K562 (cell line): ENCODE data around the gene ATF5. TPM values are rescaled to one million over a fixed set of nuclear protein-coding genes. Genes with fewer than 3 reads are reported as not detected.
A peak's percentile ranks its signal among the peaks of the same experiment; 100 is the strongest.

Experiments used
- AFF4 ChIP-seq: sonication (generic); formaldehyde crosslinking; IDR thresholded peaks from 2 replicates; pipeline ENCODE4 v1.8.0; 2023; ENCODE audit warnings: mild to moderate bottlenecking, missing genetic modification reagents
- BRD9 ChIP-seq: fragments of 450-650 bp; IDR thresholded peaks from 2 replicates; pipeline ENCODE4 v1.6.1; 2018; ENCODE audit warnings: low read depth; ENCODE audit not compliant: partially characterized antibody
- CHD1 ChIP-seq: fragments of 200-600 bp; sonication (generic); IDR thresholded peaks from one replicate; pipeline ENCODE4 v1.6.1; 2012; ENCODE audit warnings: mild to moderate bottlenecking, moderate library complexity, low read length, inconsistent platforms
- HDAC2 ChIP-seq: fragments of 450-650 bp; IDR thresholded peaks from 2 replicates; pipeline ENCODE4 v1.6.1; 2016; ENCODE audit warnings: mild to moderate bottlenecking
- HEY1 ChIP-seq: fragments of 250-450 bp; sonication (Bioruptor Pico); IDR thresholded peaks from 2 replicates; pipeline ENCODE4 v1.5.0; 2020; ENCODE audit warnings: mild to moderate bottlenecking, moderate library complexity, borderline replicate concordance
- HMBOX1 ChIP-seq: sonication (generic); IDR thresholded peaks from 2 replicates; pipeline ENCODE4 v1.6.1; 2016
- ILF3 ChIP-seq: fragments of 450-650 bp; IDR thresholded peaks from 2 replicates; pipeline ENCODE4 v1.6.1; 2018; ENCODE audit warnings: antibody characterized with exemption, mild to moderate bottlenecking, moderate library complexity, borderline replicate concordance
- PHB2 ChIP-seq: fragments of 450-650 bp; IDR thresholded peaks from 2 replicates; pipeline ENCODE4 v1.6.1; 2017; ENCODE audit warnings: low read depth
- RUNX1 ChIP-seq: sonication (generic); IDR thresholded peaks from 2 replicates; pipeline ENCODE4 v1.6.1; 2016; ENCODE audit warnings: antibody characterized with exemption, low read depth
- SMARCA4 ChIP-seq: fragments of 450-650 bp; IDR thresholded peaks from 2 replicates; pipeline ENCODE4 v1.6.1; 2016
- TEAD1 ChIP-seq, 2 experiments: fragments of 450-650 bp in 1 of 2; sonication (generic) in 1 of 2; formaldehyde crosslinking; IDR thresholded peaks; 2 replicates each; pipeline versions ENCODE4 v1.4.0 to v1.8.0; 2020 to 2022; ENCODE audit warnings: mild to moderate bottlenecking in 2 of 2, missing genetic modification reagents in 1 of 2
- TSC22D4 ChIP-seq: fragments of 450-650 bp; IDR thresholded peaks from 2 replicates; pipeline ENCODE4 v1.6.1; 2016; ENCODE audit warnings: missing genetic modification characterization, missing biosample characterization, control low read depth
- ZFP30 ChIP-seq: fragments of 250-450 bp; sonication (Bioruptor Pico); IDR thresholded peaks from 2 replicates; pipeline ENCODE4 v1.8.0; 2022; ENCODE audit warnings: moderate library complexity, mild to moderate bottlenecking, inconsistent platforms, borderline replicate concordance
- ZNF12 ChIP-seq: sonication (generic); formaldehyde crosslinking; IDR thresholded peaks from 2 replicates; pipeline ENCODE4 v1.4.0; 2020; ENCODE audit warnings: mild to moderate bottlenecking, missing genetic modification reagents
- ZNF174 ChIP-seq: fragments of 250-450 bp; sonication (Bioruptor Pico); IDR thresholded peaks from 2 replicates; pipeline ENCODE4 v1.4.0; 2020; ENCODE audit warnings: mild to moderate bottlenecking
- ZNF217 ChIP-seq: sonication (generic); formaldehyde crosslinking; IDR thresholded peaks from 2 replicates; pipeline ENCODE4 v1.8.0; 2022; ENCODE audit warnings: mild to moderate bottlenecking, missing genetic modification reagents
- ZNF24 ChIP-seq: fragments of 450-650 bp; IDR thresholded peaks from 2 replicates; pipeline ENCODE4 v1.6.1; 2016
- ZNF253 ChIP-seq: fragments of 250-450 bp; sonication (Bioruptor Pico); conservative IDR thresholded peaks from 2 replicates; pipeline ENCODE4 v1.6.1; 2021; ENCODE audit warnings: mild to moderate bottlenecking
- ZNF76 ChIP-seq: fragments of 250-450 bp; sonication (Bioruptor Pico); IDR thresholded peaks from 2 replicates; pipeline ENCODE4 v1.4.0; 2020; ENCODE audit warnings: mild to moderate bottlenecking, moderate library complexity, borderline replicate concordance
- ZNF830 ChIP-seq: fragments of 250-450 bp; sonication (Bioruptor Pico); IDR thresholded peaks from 2 replicates; pipeline ENCODE4 v1.5.0; 2021; ENCODE audit warnings: mild to moderate bottlenecking
- ZZZ3 ChIP-seq: fragments of 450-650 bp; IDR thresholded peaks from 2 replicates; pipeline ENCODE4 v1.6.1; 2016; ENCODE audit warnings: antibody characterized with exemption, mild to moderate bottlenecking, moderate library complexity
- polyA plus RNA-seq, 8 experiments: library from polyadenylated mRNA; depleted of rRNA in 4 of 8; stranded (reverse) in 5 of 8; unstranded in 3 of 8; fragments of >200 nt; fragmentation: Nextera tagmentation in 2 of 8; fragmentation: Illumina TruSeq in 1 of 8; extraction: Ambion mirVana in 2 of 8; extraction: Trizol in 1 of 8; gene quantifications; 2 replicates each; pipeline versions ENCODE4 v1.2.1 to v1.2.3, GENCODE V29; 2011 to 2014; ENCODE audit warnings: inconsistent platforms in 1 of 8, missing spikeins in 1 of 8
- total RNA-seq, 7 experiments: library from RNA; depleted of rRNA in 6 of 7; stranded (reverse); fragments of >200 nt in 6 of 7; fragmentation: Illumina TruSeq in 2 of 7; extraction: Trizol in 2 of 7; gene quantifications; 2 replicates each; pipeline versions ENCODE4 v1.2.1 to v1.2.3, GENCODE V29; 2011 to 2021; ENCODE audit warnings: low replicate concordance in 1 of 7
- TF ChIP-seq, protein P1 (sequence below), 2 experiments: fragments of 250-450 bp in 1 of 2; fragments of 450-650 bp in 1 of 2; sonication (Bioruptor Pico) in 1 of 2; IDR thresholded peaks; 2 replicates each; pipeline versions ENCODE4 v1.6.1 to v1.8.0; 2016 to 2021; ENCODE audit warnings: mild to moderate bottlenecking in 2 of 2, moderate library complexity in 2 of 2, missing compliant biosample characterization in 1 of 2, missing genetic modification characterization in 1 of 2
- TF ChIP-seq, protein P2 (sequence below): fragments of 250-450 bp; sonication (Bioruptor Pico); IDR thresholded peaks from 2 replicates; pipeline ENCODE4 v1.5.0; 2020; ENCODE audit warnings: mild to moderate bottlenecking, borderline replicate concordance

Gene ATF5
- total and polyA plus RNA-seq, 9 of the 15 experiments (the other 6 are each of a cell fraction or from before 2014, with no cell fraction given), result 3.0 to 57.6 (median 11.1) TPM

- TF ChIP-seq, protein P1, sequence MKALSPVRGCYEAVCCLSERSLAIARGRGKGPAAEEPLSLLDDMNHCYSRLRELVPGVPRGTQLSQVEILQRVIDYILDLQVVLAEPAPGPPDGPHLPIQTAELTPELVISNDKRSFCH (CRISPR knock-in tag; IDR thresholded peaks at IDR 0.05), result no peak
- TF ChIP-seq, protein P1 (tag; IDR thresholded peaks at IDR 0.05), result peak; percentile 94
- peak; percentile 51; the same call in 1 of the 2 replicates for TF ChIP-seq HDAC2
- TF ChIP-seq HMBOX1, result no peak
- peak; percentile 99 for TF ChIP-seq AFF4
- TF ChIP-seq, protein P2, sequence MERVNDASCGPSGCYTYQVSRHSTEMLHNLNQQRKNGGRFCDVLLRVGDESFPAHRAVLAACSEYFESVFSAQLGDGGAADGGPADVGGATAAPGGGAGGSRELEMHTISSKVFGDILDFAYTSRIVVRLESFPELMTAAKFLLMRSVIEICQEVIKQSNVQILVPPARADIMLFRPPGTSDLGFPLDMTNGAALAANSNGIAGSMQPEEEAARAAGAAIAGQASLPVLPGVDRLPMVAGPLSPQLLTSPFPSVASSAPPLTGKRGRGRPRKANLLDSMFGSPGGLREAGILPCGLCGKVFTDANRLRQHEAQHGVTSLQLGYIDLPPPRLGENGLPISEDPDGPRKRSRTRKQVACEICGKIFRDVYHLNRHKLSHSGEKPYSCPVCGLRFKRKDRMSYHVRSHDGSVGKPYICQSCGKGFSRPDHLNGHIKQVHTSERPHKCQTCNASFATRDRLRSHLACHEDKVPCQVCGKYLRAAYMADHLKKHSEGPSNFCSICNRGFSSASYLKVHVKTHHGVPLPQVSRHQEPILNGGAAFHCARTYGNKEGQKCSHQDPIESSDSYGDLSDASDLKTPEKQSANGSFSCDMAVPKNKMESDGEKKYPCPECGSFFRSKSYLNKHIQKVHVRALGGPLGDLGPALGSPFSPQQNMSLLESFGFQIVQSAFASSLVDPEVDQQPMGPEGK (CRISPR knock-in tag), result no peak
- no peak for TF ChIP-seq ILF3
- no peak for TF ChIP-seq TSC22D4
- peak; percentile 56; the same call in 1 of the 2 replicates for TF ChIP-seq RUNX1
- no peak for TF ChIP-seq ZNF174 (CRISPR knock-in tag)
- no peak for TF ChIP-seq HEY1
- no peak for TF ChIP-seq BRD9
- TF ChIP-seq ZNF24, result peak; percentile 81; the same call in 1 of the 2 replicates
- peak; percentile 85; the same call in 1 of the 2 replicates for TF ChIP-seq ZNF12 (CRISPR knock-in tag)
- no peak for TF ChIP-seq CHD1
- TF ChIP-seq ZFP30 (CRISPR knock-in tag), result no peak
- peak; percentile 43 to 98; a peak in 2 of 4 replicates for TF ChIP-seq TEAD1 (CRISPR knock-in tag; IDR thresholded peaks at IDR 0.05)
- no peak for TF ChIP-seq ZNF830 (CRISPR knock-in tag)
- TF ChIP-seq ZNF76, result no peak
- 0 out of 2 replicates have a peak, but pooled peaks have one; percentile 9 for TF ChIP-seq ZNF217 (CRISPR knock-in tag)
- TF ChIP-seq PHB2, result no peak
- no peak for TF ChIP-seq ZNF253 (CRISPR knock-in tag)
- no peak for TF ChIP-seq SMARCA4
- no peak for TF ChIP-seq ZZZ3
Observed at GRCh38 chr19:49889687-49890348, 39.2 kb upstream of the ATF5 start (continued).
